NCI-H526 (cell line): Measurements from ENCODE around the gene UGT1A5.

Source experiments
- DNase-seq, 2 experiments: peaks; one replicate each; lab custom pipeline; 2025; lab: John Stamatoyannopoulos, UW

The UGT1A5 gene

DNA sequence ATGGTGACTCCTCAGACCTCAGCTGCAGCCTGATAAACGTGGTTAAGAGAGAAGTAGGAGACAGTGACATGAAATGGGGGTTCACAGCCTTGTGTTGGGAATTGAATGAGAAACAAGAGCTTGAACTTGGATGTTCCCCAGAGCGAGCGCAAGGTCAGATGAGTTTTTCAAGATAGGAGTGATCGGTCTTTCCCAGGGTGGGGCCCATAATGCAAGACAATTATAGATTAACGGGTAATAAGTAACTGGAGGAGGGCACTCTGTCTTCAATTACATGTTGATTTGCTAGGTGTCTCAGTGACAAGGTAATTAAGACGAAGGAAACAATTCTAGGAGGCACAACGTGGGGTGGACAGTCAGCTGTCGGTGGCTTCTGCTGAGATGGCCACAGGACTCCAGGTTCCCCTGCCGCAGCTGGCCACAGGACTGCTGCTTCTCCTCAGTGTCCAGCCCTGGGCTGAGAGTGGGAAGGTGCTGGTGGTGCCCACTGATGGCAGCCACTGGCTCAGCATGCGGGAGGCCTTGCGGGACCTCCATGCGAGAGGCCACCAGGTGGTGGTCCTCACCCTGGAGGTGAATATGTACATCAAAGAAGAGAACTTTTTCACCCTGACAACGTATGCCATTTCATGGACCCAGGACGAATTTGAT, at the start of gene UGT1A5:
TSS of gene UGT1A5 (plus strand) at position 297 of the 651 bp plus-strand sequence. CDS start at position 382, 85 bp downstream.
- DNase-seq, result no peak

- DNase-seq, result no peak
Measured at GRCh38 chr2:233663911-233664310, 48.8 kb upstream of the UGT1A5 start.

DNA sequence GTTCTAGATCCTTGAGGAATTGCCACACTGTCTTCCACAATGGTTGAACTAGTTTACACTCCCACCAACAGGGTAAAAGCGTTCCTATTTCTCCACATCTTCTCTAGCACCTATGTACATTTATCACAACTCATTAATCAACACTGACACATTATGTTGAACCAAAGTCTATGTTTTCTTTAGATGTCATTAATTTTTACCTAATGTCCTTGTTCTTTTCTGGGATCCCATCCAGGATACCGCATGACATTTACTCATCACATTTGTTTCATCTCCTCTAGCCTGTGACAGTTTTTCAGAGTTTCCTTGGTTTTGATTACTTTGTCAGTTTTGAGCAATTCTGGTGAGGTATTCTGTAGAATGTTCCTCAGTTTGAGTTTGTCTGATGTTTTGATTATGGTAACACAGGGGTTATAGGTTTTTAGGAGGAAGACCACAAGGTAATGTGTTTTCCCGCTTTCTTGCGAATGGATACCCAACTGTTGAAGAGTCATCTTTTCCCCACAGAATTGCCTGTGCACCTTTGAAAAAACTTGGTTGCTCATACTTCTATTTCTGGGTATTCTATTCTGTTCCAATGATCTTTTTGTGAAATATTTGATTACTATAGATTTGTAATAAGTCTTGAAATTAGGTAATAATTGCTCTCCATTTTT, 44.0 kb upstream of the UGT1A5 start:
- no peak for DNase-seq

DNA sequence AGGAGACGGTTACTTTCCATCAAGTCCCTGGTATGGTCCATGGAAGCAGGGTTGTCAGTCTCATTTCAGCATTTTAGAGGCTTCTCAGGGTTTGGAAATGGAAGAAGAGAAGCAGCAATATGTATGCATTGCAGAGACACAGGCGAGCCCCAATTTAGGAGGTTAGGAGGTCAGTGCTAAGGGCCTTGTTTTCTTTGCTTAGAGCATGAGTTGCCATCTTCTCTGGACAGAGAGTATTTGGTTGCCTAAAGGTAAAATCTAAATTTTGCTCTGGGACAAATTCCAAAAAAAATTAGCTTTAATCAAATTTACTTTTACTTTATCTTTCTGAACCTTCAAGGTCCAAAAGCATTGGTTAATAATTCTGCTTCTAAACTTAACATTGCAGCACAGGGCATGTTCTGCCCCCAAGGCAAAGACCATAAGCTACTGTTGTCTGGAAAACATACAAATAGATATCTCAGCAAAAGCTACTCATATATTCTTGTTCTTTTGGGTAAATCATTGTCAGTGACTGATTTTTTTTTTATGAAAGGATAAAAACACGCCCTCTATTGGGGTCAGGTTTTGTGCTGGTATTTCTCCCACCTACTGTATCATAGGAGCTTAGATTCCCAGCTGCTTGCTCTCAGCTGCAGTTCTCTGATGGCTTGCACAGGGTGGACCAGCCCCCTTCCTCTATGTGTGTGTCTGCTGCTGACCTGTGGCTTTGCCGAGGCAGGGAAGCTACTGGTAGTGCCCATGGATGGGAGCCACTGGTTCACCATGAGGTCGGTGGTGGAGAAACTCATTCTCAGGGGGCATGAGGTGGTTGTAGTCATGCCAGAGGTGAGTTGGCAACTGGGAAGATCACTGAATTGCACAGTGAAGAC, 41.2 kb upstream of the UGT1A5 start, which contains the start of gene UGT1A9:
TSS of gene UGT1A9 (plus strand) at position 609 of the 872 bp plus-strand sequence. CDS start at position 646, 37 bp downstream.
- no peak for DNase-seq

DNA sequence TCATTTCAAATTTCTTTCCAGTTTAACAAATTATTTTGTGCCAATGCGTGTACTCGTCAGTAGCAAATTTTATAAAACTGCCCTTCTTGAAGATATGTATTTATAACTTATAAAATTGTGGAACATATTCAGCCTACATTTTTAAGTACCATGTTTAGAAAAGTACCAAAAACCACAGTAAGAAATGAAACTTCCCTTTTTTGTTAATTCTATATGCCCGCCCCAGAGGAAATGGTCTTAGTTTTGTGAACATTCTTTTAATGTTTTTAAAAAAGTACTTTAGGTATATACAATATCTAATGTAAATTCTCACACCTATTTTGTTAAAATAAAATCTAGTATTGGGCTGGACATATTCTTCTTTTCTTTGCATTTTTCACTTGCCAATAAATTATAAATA, 39.8 kb upstream of the UGT1A5 start:
- no peak for DNase-seq

GRCh38 chr2:233673896-233674295, 38.8 kb upstream of the UGT1A5 start:
- DNase-seq, result no peak

GRCh38 chr2:233674314-233674713, 38.4 kb upstream of the UGT1A5 start:
- no peak for DNase-seq

- peak in 1 of 2 experiments; percentile 6 for DNase-seq
Measured at GRCh38 chr2:233674995-233675394, 37.7 kb upstream of the UGT1A5 start.

DNA sequence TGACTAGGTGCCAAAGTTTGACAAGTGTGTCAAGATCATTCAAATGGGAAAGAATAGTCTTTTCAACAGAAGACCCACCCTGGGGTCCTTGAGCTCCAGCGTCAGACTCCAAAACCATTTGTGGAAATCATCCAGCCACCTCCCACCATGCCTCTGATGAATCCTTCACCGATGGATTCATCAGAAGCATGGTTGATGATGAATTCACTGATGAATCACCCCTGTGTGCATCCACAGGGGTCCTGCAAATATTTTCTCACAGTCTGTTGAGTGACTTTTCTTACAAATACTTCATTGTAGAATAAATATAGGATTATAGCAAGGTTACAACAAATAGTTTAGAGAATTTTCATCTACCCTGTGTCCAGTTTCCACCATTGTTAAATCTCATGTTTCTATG, 36.7 kb upstream of the UGT1A5 start:
- no peak for DNase-seq

GRCh38 chr2:233679196-233679595, 33.5 kb upstream of the UGT1A5 start:
- DNase-seq, result no peak

DNA sequence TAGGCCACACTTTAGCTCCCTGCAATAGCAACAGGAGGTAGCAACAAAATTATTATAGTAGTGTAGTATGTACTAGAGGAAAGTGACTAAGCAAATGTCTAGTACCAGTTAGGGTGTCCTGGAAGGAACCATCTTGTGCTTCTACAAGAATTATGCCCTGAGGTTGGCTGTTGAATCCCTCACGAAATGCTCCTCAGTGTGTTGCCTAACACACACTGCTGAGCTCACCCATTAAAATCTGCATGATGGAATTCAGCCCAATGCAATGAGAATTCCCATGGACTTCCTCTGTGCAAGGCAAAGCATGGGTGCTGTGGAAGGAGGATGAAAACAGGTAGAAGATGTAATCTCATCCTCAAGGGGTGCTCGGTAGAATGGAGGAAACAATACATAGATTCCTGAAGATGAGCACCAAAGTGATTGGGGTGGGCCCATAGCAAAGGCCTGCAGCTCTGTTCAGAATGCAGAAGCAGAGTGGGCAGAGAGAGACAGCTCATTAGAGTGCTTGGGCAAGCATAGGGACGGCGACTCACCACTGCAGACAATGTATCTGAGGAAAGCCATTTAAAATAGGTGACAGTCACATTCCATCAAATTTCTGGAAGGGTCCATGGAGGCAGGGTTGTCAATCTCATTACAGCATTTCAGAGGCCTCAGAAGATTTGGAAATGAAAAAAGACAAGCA, 32.2 kb upstream of the UGT1A5 start:
- no peak for DNase-seq

- no peak for DNase-seq
Measured at GRCh38 chr2:233681521-233682099, 31.1 kb upstream of the UGT1A5 start, which contains the start of gene UGT1A7. TSS of gene UGT1A7 (plus strand) at chr2:233681901. CDS start at chr2:233681938, 37 bp downstream.

DNA sequence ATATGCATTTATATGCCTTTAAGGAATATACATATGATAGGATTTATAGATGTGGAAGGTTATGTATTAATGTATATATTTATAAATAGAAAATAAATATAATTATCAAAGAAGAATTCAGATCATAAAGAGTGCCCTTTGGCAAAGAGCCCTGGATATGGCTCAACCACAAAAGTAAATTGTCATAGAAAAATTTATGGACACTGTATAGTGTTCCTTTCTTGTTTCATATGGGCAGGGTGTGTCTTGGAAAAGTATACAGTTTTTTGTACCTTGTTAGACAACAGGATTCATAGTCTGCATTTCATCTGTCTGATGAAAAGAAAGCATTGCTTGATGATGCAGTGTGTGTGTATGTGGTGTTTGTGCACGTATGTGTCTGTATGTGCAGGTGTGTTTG, 28.1 kb upstream of the UGT1A5 start:
- no peak for DNase-seq

GRCh38 chr2:233686928-233687327, 25.8 kb upstream of the UGT1A5 start:
- no peak for DNase-seq

GRCh38 chr2:233688341-233688740, 24.4 kb upstream of the UGT1A5 start:
- no peak for DNase-seq

DNA sequence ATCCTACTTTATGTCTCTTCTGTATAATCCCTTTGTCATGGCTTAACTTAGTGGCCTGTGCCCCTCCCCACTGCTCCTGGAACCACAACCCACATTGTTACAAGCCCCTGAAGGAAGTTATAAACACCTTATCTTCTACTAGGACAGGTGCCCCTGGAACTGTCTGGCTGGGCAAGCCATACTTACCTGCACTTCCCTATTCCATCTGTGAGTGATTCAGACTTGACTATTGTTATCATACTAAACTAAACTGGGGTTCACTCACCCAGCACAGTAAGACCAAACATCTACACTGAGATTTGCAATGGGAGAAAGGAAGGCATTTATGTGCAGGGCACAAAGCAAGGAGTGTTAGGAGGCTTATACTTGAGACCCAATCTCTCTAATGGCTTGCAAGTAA, 23.7 kb upstream of the UGT1A5 start:
- DNase-seq, result no peak

GRCh38 chr2:233689501-233689900, 23.2 kb upstream of the UGT1A5 start:
- DNase-seq, result no peak

DNA sequence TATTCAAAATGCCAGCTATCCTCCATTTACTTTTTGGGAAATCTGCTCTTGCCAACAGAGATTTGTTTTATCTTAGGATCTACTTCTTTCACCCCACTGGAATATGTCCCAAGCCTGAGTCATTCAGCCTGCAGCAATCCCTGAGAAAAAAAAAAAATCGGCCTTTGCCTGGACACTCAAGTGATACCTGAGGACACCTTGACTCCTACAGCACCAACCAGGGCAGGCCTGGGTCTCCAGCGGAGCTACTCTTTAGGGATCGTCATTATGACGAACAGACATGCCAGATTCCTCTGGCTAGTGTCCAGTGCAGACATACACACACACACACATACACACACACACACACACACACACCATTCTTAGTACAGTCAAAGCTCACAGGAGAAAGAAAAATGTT, 22.3 kb upstream of the UGT1A5 start:
- DNase-seq, result no peak

DNA sequence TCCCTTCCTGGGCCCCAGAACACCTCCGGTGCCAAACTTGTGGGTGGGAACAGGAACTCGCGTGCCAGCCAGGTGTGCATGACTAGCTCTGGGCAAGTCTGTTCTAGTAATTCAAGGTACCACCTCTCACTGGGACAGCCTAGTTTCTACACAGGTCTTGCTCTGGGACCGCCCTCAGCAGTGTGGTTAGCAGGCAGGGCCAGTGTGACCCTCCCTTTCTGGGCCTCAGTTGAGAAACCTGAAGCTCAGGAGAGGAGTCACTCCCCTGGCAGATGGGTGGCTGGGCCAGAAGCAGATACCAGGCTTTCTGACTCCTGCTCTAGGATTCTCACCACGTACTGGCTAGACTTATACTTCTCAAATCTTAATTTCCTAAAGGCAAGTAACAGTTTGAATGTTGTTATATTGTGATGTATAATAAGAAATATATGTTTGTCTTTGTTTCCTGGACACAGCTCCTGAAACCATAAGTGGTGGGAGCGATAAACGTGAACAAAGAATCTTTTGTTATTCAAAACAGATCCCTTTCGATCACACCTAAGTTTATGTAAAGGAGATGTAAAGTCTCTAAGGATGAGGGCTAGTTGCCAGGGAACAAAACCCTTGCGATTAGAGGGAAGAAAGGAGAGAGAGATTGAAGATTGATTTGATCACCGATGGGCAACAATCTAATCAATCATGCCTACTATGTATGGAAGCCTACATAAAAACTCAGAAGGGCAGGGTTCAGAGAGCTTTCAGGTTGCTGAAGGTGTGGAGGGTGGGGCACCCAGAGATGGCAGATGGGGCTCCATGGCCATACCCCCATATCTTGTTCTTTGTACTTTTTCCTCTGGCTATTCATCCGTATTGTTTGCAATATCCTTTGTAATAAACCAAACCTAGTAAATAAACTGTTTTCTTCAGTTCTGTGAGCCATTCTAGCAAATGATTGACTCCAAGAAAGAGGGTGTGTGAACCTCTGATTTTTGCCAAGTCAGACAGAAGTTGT, 21.0 kb upstream of the UGT1A5 start:
- DNase-seq, result peak; percentile 57 to 78

- no peak for DNase-seq
Measured at GRCh38 chr2:233692648-233693047, 20.1 kb upstream of the UGT1A5 start, which contains the start of gene UGT1A6. TSS of gene UGT1A6 (plus strand) at chr2:233692890. CDS start at chr2:233693005, 115 bp downstream.
